ENCODE data around the gene CROCC2.

The CROCC2 gene

DNA sequence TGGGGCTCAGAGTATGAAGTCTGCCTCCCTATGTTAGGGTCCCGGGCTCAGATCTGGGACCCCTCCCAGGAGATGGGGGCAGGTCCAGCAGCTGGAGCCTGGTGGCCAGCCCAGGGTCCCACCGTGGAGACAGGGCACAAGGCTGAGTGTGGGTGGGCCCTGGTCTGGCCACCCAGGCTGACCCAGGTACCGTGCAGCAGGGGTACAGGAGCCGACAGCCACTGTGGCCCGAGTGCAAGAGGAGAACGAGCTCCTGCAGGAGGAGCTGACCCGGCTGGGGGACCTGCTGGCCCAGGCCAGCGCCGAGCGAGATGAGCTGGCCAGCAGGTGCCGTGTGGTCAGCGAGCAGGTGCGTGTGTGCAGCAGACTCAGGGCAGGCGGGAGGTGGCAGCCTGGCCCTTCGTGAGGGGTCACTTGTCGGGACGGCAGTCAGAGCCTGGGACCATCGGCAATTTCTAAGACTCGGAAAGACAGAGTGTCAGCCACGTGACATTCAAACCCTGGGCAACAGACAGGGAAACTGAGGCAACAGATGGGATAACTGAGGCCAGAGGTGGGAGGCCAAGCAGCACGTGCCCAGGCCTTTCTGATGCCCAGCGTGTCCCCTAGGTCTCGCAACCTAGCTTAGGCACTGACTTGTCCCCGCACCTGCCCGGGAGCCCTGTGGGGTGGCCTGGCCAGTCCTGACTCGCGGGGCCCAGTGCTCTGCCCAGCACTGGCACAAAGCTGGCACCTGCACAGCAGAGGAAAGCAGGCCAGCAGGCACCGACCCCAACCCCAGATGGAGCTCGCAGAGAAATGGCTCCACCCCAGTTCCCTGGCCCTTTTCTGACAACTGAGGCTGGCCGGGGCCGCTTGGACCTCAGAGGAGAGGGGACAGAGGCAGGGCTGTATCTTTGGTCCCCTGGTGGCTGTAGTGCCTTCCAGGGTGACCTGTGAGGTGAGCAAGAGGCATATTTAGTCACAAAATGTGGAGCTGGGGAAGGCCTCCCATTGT lies 13.9 kb downstream of the CROCC2 start (continued):
- TF ChIP-seq, protein P1, sequence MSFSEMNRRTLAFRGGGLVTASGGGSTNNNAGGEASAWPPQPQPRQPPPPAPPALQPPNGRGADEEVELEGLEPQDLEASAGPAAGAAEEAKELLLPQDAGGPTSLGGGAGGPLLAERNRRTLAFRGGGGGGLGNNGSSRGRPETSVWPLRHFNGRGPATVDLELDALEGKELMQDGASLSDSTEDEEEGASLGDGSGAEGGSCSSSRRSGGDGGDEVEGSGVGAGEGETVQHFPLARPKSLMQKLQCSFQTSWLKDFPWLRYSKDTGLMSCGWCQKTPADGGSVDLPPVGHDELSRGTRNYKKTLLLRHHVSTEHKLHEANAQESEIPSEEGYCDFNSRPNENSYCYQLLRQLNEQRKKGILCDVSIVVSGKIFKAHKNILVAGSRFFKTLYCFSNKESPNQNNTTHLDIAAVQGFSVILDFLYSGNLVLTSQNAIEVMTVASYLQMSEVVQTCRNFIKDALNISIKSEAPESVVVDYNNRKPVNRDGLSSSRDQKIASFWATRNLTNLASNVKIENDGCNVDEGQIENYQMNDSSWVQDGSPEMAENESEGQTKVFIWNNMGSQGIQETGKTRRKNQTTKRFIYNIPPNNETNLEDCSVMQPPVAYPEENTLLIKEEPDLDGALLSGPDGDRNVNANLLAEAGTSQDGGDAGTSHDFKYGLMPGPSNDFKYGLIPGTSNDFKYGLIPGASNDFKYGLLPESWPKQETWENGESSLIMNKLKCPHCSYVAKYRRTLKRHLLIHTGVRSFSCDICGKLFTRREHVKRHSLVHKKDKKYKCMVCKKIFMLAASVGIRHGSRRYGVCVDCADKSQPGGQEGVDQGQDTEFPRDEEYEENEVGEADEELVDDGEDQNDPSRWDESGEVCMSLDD (tag by site-specific recombination; IDR thresholded peaks at IDR 0.05) = no peak
- TF ChIP-seq, protein P2, sequence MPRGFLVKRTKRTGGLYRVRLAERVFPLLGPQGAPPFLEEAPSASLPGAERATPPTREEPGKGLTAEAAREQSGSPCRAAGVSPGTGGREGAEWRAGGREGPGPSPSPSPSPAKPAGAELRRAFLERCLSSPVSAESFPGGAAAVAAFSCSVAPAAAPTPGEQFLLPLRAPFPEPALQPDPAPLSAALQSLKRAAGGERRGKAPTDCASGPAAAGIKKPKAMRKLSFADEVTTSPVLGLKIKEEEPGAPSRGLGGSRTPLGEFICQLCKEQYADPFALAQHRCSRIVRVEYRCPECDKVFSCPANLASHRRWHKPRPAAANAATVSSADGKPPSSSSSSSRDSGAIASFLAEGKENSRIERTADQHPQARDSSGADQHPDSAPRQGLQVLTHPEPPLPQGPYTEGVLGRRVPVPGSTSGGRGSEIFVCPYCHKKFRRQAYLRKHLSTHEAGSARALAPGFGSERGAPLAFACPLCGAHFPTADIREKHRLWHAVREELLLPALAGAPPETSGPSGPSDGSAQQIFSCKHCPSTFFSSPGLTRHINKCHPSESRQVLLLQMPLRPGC (tag by site-specific recombination; IDR thresholded peaks at IDR 0.05) = no peak
- TF ChIP-seq, protein P3, sequence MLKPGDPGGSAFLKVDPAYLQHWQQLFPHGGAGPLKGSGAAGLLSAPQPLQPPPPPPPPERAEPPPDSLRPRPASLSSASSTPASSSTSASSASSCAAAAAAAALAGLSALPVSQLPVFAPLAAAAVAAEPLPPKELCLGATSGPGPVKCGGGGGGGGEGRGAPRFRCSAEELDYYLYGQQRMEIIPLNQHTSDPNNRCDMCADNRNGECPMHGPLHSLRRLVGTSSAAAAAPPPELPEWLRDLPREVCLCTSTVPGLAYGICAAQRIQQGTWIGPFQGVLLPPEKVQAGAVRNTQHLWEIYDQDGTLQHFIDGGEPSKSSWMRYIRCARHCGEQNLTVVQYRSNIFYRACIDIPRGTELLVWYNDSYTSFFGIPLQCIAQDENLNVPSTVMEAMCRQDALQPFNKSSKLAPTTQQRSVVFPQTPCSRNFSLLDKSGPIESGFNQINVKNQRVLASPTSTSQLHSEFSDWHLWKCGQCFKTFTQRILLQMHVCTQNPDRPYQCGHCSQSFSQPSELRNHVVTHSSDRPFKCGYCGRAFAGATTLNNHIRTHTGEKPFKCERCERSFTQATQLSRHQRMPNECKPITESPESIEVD (tag by site-specific recombination; IDR thresholded peaks at IDR 0.05) = no peak
- TF ChIP-seq ZNF549 (tag by site-specific recombination; IDR thresholded peaks at IDR 0.05) = no peak

DNA sequence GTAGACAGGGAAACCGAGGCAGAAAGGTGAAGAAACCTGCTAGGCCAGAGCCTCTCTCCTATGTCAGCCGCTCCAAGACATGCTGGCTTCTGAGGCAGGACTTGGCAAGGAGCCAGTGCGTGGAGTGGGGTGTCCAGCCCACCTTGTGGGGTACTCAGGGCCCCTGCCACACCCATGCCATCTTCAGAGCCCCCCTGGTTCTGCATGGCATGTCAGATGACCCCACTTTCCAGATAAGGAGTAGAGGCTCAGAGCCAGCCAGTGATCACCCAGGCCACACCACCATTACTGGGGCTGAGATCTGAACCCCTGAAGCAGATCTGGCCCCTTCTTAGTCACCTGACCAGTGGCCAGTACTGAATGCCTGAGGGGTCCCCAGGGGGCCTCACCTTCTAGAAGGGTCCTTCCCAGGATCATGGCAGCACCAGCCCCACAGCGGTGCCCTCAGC lies 14.7 kb downstream of the CROCC2 start:
- TF ChIP-seq ZNF391 (tag by site-specific recombination; IDR thresholded peaks at IDR 0.05; ENCODE audit: borderline replicate concordance, low read depth) (no peak), GLI4 (tag by site-specific recombination; IDR thresholded peaks at IDR 0.05) (no peak), ZNF555 (tag by site-specific recombination; conservative IDR thresholded peaks at IDR 0.05) (no peak), ZXDB (tag by site-specific recombination; IDR thresholded peaks at IDR 0.05) (no peak), GFI1B (tag by site-specific recombination; IDR thresholded peaks at IDR 0.05) (no peak), ZNF600 (tag by site-specific recombination; IDR thresholded peaks at IDR 0.05) (no peak), KLF8 (tag by site-specific recombination; IDR thresholded peaks at IDR 0.05) (no peak), ZNF416 (tag by site-specific recombination; IDR thresholded peaks at IDR 0.05) (no peak), PRDM1 (tag by site-specific recombination; IDR thresholded peaks at IDR 0.05) (no peak), ZNF558 (tag by site-specific recombination; IDR thresholded peaks at IDR 0.05) (no peak), ZNF791 (tag by site-specific recombination; IDR thresholded peaks at IDR 0.05) (no peak), ZNF610 (tag by site-specific recombination; IDR thresholded peaks at IDR 0.05; ENCODE audit: borderline replicate concordance) (no peak)
- TF ChIP-seq, protein P4, sequence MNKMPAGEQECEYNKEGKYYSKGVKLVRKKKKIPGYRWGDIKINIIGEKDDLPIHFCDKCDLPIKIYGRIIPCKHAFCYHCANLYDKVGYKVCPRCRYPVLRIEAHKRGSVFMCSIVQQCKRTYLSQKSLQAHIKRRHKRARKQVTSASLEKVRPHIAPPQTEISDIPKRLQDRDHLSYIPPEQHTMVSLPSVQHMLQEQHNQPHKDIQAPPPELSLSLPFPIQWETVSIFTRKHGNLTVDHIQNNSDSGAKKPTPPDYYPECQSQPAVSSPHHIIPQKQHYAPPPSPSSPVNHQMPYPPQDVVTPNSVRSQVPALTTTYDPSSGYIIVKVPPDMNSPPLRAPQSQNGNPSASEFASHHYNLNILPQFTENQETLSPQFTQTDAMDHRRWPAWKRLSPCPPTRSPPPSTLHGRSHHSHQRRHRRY (tag by site-specific recombination; IDR thresholded peaks at IDR 0.05) = no peak
- Histone ChIP-seq H3K27ac (ENCODE audit: extremely low read depth, low read depth, low read length) (no peak overlapping the region), H3K4me1 (ENCODE audit: control insufficient read depth, insufficient read depth, low read length) (0 out of 2 replicates have a peak, but pooled peaks cover 2% of the 10 kb centered on the region), H3K4me3 (ENCODE audit: low read depth, low read length) (no peak overlapping the region), H3K36me3 (ENCODE audit: control insufficient read depth in 2 of 2, insufficient read depth in 1 of 2, low read length in 2 of 2) (no peaks in the 10 kb centered on the region), H3K9me3 (ENCODE audit: control insufficient read depth, insufficient read depth, low read depth, low read length) (no peaks in the 10 kb centered on the region)
- ChIA-PET POLR2A (no interaction called here), CTCF (no interaction called here)
